Hematopoietic multipotent progenitor cell (in vitro differentiated cells): Measurements from ENCODE around the gene ZNF296. TPM values are rescaled to one million over a fixed set of nuclear protein-coding genes. Genes with fewer than 3 reads are reported as not detected.
A peak's percentile ranks its signal among the peaks of the same experiment; 100 is the strongest.

Experiments
- DNase-seq, 3 donors: peaks; one replicate each; pipeline ENCODE4 v3.0.0-alpha.2; 2011 to 2015; ENCODE audit warnings: low read depth in 2 of 3, low spot score in 2 of 3
- total RNA-seq: library from RNA; depleted of rRNA; stranded (reverse); fragments of >200 nt; gene quantifications from one replicate; pipeline ENCODE4 v1.2.3, GENCODE V29; 2012

The ZNF296 gene
- total RNA-seq, 1 donor: 1.3 TPM

DNA sequence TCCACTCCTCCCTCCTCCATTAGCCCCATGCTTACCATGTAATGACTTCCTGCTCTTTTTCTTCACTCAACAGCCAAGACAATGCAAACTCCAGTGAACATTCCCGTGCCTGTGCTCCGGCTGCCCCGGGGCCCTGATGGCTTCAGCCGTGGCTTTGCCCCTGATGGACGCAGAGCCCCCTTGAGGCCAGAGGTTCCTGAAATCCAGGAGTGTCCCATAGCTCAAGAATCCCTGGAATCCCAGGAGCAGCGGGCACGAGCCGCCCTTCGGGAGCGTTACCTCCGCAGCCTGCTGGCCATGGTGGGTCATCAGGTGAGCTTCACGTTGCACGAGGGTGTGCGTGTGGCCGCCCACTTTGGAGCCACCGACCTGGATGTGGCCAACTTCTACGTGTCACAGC is 13.8 kb upstream of the ZNF296 start:
- no peak for DNase-seq

DNA sequence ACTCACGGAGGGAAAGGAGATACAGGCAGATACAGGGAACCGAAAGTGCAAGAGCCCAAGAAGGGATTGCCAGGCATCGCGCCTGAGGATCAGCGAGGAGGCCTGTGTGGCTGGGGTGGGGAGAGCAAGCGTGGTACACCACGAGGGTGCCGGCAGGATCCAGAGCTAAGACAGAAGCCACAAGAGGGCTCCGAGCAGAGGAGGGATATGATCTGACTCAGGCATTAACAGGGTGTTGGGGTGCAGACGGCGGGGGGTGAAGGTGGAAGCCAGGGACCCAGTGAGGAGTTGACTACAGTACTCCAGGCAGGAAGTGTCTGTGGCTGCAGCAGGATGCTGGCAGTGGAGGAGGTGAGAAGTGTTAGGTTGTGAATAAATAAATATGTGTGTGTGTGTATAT is 11.3 kb upstream of the ZNF296 start:
- peak in 2 of 3 donors; percentile 81 to 84 for DNase-seq

DNA sequence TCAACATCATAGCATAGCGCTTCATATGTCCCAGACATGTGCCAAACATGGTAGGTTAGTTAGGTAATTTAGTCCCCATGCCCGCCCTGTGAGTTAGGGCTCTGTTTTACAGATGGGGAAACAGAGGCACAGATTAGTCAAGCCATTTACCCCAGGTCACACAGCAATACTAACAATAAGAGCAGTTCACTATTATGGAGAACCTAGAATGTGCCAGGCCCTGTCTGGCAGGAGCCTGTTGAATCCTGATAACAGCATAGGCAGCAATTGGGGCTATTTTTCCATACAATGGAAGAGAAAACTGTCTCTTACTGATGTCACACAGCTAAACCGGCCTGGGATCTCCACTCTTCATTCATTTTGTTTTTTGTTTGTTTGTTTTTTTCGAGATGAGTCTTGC is 10.2 kb upstream of the ZNF296 start:
- no peak for DNase-seq

GRCh38 chr19:45082170-45082569 is 5.9 kb upstream of the ZNF296 start:
- DNase-seq: no peak

DNA sequence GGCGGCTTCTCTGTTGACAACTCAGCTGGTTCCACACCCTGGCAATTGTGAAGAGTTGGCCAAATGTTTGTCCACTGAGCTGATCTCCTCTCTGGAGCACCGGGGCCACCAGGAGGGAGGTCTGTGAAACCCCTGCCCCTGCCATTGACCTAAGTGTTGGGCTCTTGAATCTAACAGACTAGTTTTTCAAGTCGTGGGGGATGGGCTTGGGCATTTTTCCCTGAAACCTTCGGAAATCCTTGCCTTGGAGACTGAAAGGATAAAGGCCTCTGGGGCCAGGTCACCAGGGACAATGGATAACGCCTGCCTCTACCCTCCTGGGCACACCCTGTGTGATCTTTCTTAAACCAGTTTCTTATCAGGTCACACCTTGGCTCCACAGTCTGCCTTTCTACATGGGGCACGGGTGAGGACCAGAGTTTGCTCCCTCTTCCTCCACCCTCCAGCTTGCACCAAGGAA is 3.7 kb upstream of the ZNF296 start:
- no peak for DNase-seq

DNA sequence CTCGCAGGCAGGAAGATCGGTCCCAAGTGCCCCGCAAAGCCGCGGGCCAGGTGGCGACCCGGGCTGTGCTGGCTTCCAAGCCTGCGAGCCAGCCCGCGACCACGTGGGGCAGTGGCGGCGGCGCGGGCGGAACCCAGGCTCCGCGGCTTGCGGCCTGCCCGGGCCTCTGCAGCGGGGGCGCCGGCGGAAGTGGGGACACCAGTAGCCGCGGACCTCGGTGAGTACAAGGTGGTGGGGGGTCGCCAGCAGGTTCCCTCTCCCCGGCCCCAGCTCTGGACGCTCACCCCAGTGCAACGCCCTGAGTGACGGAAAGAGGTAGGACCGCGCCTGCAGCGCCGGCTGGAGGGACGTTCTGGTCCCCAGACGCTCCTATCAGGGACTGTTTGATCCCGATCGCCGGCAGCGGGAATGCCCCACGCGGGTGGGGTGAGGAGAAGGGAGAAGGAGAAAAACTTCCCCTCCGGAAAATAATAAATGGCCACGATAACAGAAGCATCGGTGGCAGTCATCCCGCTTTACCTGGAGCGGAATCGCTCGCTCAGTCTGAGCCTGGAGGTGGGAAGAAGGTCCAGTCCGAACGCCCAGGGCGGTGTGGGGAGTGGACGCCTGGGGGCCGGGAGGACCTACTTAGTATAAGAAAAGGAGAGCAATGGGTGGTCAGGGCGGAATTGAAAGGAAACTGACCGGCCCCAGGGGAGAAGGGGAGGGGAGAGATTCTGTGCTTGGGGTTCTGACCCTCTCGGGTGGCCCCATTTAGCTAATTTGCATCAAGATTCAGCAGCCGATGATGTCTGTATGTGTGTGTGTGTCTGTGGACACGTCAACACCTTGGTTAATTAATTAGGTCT is 3.0 kb upstream of the ZNF296 start, which contains the start of gene GEMIN7:
Gene GEMIN7, plus strand, starts transcription at position 198 of the 848 bp plus-strand sequence. CDS start 10,855 bp downstream, outside the sequence.
- peak; percentile 56 to 81 (median 80) for DNase-seq

DNA sequence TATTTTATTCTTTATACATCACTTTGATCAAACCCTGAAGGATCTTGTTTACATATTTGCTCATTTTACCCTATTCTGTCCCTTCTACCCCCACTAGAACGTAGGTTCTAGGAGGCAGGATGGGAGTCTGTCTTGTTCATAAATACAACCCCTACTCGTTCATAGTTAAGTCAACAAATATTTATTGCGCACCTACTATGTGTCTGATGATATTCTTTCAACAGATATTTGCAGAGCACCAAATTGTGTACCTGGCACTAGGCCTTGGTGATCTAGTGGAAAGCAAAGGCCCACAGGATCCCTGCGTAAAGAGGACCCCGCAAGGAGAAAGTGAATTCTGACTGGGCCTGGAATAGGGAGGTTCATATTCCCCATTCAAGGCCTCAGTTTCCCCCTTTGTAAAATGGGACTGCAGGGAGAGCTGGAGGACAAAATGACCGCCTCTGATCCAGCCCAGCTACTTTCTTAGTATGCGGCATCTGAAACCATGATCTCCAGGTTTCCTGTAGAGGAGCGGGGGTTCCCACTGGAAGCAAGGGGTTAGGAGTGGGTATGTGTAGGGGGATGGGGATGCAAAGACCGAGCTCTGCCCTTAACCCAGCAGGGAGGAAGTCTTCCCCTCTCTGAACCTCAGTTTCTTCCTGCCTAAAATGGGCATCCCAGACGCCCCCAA is 2.2 kb upstream of the ZNF296 start:
- no peak for DNase-seq

- DNase-seq: no peak
Observed at GRCh38 chr19:45076851-45077730, 813 bp upstream of the ZNF296 start.

GRCh38 chr19:45075301-45076028 is 813 bp downstream of the ZNF296 start:
- peak in 2 of 3 donors; percentile 87 to 93 for DNase-seq

GRCh38 chr19:45074744-45075300 is 1.5 kb downstream of the ZNF296 start:
- DNase-seq: no peak

DNA sequence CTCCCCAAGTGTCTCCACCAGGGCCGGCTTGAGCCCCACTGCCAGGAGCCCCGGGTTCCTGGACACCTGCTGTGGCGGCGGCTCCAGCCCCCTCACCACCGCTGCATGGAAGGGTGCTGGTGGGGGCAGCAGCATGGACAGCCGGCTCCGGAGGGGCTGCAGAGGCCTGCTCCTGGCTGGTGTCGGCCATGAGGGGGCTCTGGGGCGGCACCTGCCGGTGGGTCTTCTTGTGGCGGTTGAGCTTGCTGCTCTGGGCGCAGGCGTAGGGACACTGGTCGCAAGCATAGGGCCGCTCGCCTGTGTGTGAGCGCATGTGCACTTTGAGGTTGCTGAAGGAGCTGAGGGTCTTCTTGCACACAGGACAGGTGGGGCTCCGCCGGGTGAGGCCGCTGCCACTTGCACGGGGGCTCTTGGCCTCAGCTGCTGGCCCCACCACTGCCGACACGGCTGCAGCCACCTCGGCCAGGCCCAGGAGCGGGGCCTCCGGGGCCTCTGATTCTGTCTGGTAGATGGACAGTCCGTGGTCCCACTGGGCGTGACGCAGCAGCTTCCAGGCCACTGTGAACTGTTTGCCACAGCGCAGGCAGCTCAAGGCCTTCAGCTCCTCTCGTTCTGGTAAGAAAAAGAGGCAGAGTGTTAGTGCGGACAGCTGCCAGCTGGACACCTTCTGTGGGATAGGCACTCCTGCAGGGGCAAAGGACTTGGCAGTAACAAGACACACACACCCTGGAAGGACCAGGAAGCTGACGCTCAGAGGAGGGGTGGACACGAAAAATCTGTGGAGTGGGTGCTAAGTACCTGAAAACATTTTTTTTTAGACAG is 4.1 kb downstream of the ZNF296 start:
- no peak for DNase-seq

- DNase-seq: no peak
Observed at GRCh38 chr19:45071545-45071938, 4.7 kb downstream of the ZNF296 start.

DNA sequence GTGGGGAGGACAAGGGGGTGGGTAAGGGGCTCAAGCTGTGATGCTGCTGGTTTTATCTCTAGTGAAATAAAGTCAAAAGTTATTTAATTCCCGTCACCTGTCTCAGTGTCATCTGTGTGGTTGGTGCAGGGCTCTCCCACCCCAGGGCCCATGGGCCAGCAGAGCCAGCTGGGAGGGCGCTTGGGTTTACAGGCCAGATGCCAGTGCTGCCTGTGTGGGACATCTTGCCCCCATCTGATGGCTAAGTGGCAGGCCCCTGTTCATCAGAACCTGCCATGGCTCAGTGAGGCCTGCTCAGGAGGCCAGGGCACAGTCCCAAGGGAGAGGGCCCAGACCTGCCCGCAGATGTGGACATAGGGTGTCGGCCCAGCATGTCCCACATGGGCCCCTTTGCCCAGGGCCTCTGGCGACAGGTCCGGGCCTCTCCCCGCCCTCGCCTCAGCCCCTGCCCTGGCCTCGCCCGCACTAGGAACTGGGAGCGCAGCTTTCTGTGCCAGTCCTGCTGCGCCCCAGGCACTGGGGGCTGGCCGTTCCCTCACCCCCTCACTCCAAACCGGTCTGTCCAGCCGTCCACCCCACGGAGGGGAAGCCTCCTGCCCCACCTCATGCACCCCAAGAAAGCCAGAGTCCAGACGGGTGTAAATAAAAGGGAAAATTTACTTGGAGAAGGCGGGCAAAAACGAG is 5.3 kb downstream of the ZNF296 start:
- no peak for DNase-seq

DNA sequence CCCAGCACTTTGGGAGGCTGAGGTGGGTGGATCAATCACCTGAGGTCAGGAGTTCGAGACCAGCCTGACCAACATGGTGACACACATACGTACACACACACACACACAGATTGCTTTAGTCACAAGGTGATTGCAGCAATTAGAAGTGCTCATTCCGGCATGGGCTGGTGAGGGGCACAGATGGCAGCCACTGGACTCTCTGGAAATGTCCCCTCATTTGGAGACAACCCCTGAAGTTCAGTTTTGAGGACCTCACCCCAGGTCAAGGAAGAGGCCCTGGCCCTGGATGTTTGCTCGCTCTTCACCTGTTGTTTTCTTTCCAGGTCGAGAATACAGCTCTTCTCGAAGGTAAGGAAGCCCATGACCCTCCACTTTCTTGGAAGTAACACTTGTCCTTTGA is 6.1 kb downstream of the ZNF296 start:
- DNase-seq: no peak

DNA sequence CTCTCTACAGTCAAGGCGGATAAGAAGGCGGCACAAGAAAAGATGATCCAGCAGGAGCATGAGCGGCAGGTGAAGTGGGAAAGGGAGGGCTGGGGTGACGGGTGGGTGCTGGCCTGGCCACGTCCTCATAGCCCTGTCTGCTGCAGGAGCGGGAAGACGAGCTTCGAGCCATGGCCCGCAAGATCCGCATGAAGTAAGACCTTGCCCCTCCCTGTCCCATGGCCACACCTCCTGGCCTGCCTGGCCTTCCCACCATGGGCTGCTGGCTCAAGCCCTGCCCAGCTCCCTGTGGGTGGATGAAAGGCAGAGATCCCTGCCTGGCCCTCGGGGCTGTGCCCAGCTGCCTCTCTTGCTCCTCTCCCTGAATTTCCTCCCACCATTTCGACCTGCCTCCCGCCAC is 7.2 kb downstream of the ZNF296 start:
- DNase-seq: no peak

DNA sequence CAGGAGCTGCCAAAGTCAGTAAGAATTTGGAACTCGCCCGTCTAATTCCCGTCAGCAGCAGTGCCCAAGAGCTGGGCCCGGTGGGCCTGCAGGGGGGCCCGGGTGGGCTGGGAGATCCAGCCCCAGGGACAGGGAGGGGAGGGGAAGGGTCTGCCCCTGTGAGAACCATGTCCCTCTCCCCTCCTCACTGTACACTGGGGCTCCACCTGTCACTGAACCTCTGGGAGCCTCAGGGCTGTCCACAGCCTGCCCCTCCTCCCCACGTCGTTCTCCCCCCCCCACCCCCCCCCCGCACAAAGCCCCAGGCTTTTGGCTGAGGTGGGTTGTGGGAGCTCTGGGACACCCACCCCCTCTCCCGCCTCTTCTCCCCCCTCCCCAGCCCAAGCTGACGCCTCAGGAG is 8.2 kb downstream of the ZNF296 start:
- no peak for DNase-seq

DNA sequence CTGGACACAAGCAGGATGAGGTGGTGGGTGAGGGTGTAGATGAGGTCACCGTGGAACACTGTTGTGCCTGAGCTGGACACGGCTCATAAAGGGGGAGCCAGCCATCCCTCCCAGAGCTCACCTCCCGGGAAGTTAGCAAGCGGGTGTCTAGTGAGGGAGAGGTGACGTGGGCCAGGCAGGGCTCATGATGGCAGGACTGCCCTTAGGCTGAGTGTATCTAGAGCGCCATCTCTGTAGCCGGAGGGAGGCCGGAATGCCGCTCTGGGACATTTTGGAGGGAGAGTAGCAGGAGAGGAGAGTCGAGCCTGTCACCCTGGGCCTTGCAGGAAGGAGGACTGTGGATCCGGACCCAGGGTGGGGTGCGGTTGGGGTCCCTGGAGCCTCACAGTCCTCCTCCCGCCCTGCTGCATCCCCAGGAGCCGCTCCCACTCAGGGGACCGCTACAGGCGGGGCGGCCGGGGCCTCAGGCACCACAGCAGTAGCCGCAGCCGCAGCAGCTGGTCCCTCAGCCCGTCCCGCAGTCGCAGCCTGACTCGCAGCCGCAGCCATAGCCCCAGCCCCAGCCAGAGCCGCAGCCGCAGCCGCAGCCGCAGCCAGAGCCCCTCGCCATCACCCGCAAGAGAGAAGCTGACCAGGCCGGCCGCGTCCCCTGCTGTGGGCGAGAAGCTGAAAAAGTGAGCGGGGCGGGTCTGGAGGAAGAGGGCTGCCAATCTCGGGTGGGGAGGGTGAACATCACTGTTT is 9.2 kb downstream of the ZNF296 start:
- no peak for DNase-seq
